Kidney (tissue), 14 donors: ENCODE results near the gene GDNF. TPM values are rescaled to one million over a fixed set of nuclear protein-coding genes. Genes with fewer than 3 reads are reported as not detected.

Experiments
- DNase-seq, 5 donors: peaks; one replicate each; pipeline ENCODE4 v3.0.0-alpha.2; 2013 to 2020
- FAIRE-seq: peaks from 2 replicates; lab custom pipeline; 2012; peaks lifted over from hg19 to GRCh38; lab: Jason Lieb, UNC
- H3K27ac ChIP-seq, 2 donors: one replicate each; pipeline ENCODE4 v1.7.0; 2013; ENCODE audit warnings: low read depth in 2 of 2, low read length in 2 of 2, inconsistent platforms in 1 of 2
- H3K27me3 ChIP-seq: one replicate; pipeline ENCODE4 v1.7.1; 2013; ENCODE audit warnings: low read length, inconsistent platforms; ENCODE audit not compliant: control insufficient read depth, insufficient read depth
- H3K36me3 ChIP-seq, 3 donors: one replicate each; pipeline versions ENCODE4 v1.7.0 to v1.7.1; 2013; ENCODE audit warnings: low read length in 3 of 3, control low read depth in 1 of 3, inconsistent platforms in 1 of 3; ENCODE audit not compliant: insufficient read depth in 3 of 3, control insufficient read depth in 2 of 3
- H3K4me1 ChIP-seq, 3 donors: one replicate each; pipeline versions ENCODE4 v1.7.0 to v1.7.1; 2013; ENCODE audit warnings: low read length in 3 of 3, inconsistent platforms in 1 of 3, low read depth in 1 of 3; ENCODE audit not compliant: control insufficient read depth in 2 of 3, insufficient read depth in 2 of 3
- H3K4me3 ChIP-seq, 3 donors: one replicate each; pipeline versions ENCODE4 v1.7.0 to v1.8.1; 2013; ENCODE audit warnings: low read length in 3 of 3, control low read depth in 1 of 3, inconsistent platforms in 1 of 3
- H3K9ac ChIP-seq, 3 donors: one replicate each; pipeline versions ENCODE4 v1.7.0 to v1.7.1; 2013; ENCODE audit warnings: low read length in 3 of 3, control low read depth in 1 of 3, inconsistent platforms in 1 of 3
- H3K9me3 ChIP-seq, 3 donors: one replicate each; pipeline versions ENCODE4 v1.7.0 to v1.7.1; 2013; ENCODE audit warnings: low read length in 3 of 3, control low read depth in 1 of 3, inconsistent platforms in 1 of 3; ENCODE audit not compliant: control insufficient read depth in 2 of 3, insufficient read depth in 1 of 3
- intact Hi-C: fragments of 100-400 bp; cut with DNase I; formaldehyde crosslinking; loops from one replicate; pipeline ENCODE4 v1.11.1; 2022
- polyA plus RNA-seq: library from polyadenylated mRNA; stranded (reverse); fragments of 350-450 nt; fragmentation: Illumina TruSeq; extraction: RNeasy Lipid Tissue Mini Kit (QIAGEN cat#74804); gene quantifications from one replicate; pipeline ENCODE4 v1.2.3, GENCODE V29; 2014; ENCODE audit warnings: low read depth, low replicate concordance; ENCODE audit not compliant: insufficient read depth
- total RNA-seq: library from RNA; stranded (reverse); fragmentation: NEBNext Ultra II Directional; extraction: Animal tissue kit (Norgen Biotek cat#: 25700); gene quantifications from one replicate; pipeline ENCODE4 v1.2.1, GENCODE V29; 2021
- TF ChIP-seq, protein P1 (sequence below): IDR thresholded peaks from 3 replicates; pipeline ENCODE4 v1.5.1; 2012; ENCODE audit warnings: mild to moderate bottlenecking, moderate library complexity, borderline replicate concordance; ENCODE audit not compliant: insufficient read depth; ENCODE audit errors: extremely low read depth
- donor health status: control.
- donor health status: control.
- donor health status: control.
- donor health status: control.
- donor health status: control.
- donor health status: DM: yes; HTN: yes; CAD: no.
- donor health status: Normal renal cell carcinoma (clear cell type).

Gene GDNF
- total and polyA plus RNA-seq, 2 donors from 2014 or later = 0.34 to 0.88 TPM

DNA sequence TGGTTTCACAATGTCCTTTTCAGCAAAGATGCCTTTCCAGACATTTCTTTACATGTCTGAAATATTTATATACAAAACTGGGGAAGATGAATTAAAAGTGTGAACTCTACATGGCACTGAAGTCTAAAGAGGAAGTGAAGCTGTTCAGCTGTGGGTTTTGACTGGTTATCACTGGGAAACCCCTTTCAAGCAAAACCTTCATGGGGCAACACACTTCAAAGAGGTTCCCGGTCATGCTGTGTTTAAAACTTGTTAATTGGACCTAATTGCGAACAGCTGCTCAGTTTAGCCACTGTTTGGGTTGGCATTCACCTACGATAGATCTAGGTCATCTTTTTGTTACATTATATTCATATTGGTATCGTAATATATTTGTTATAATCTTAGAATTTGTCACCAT lies 20.0 kb upstream of the GDNF start:
- FAIRE-seq = no peak
- Histone ChIP-seq H3K9ac (no peak overlapping the region), H3K4me3 (no peak overlapping the region), H3K27ac (no peak overlapping the region), H3K27me3 (no peaks in the 10 kb centered on the region), H3K36me3 (no peaks in the 10 kb centered on the region), H3K9me3 (peaks cover 0 to 4% (median 0%) of the 10 kb centered on the region in 3 donors), H3K4me1 (no peaks in the 10 kb centered on the region)
- intact Hi-C loops = no loop called here
- TF ChIP-seq, protein P1, sequence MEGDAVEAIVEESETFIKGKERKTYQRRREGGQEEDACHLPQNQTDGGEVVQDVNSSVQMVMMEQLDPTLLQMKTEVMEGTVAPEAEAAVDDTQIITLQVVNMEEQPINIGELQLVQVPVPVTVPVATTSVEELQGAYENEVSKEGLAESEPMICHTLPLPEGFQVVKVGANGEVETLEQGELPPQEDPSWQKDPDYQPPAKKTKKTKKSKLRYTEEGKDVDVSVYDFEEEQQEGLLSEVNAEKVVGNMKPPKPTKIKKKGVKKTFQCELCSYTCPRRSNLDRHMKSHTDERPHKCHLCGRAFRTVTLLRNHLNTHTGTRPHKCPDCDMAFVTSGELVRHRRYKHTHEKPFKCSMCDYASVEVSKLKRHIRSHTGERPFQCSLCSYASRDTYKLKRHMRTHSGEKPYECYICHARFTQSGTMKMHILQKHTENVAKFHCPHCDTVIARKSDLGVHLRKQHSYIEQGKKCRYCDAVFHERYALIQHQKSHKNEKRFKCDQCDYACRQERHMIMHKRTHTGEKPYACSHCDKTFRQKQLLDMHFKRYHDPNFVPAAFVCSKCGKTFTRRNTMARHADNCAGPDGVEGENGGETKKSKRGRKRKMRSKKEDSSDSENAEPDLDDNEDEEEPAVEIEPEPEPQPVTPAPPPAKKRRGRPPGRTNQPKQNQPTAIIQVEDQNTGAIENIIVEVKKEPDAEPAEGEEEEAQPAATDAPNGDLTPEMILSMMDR = no peak
- no peak for DNase-seq

- no peaks in the 10 kb centered on the region for H3K4me1 ChIP-seq
- no peaks in the 10 kb centered on the region for H3K36me3 ChIP-seq
- H3K9ac ChIP-seq = no peak overlapping the region
- FAIRE-seq = no peak
- intact Hi-C loops = no loop called here
- H3K9me3 ChIP-seq = peaks cover 0 to 5% (median 0%) of the 10 kb centered on the region in 3 donors
- TF ChIP-seq, protein P1 = no peak
- H3K27ac ChIP-seq = no peak overlapping the region
- no peaks in the 10 kb centered on the region for H3K27me3 ChIP-seq
- H3K4me3 ChIP-seq = no peak overlapping the region
- no peak for DNase-seq
Measured at GRCh38 chr5:37858250-37858649, 18.4 kb upstream of the GDNF start.

DNA sequence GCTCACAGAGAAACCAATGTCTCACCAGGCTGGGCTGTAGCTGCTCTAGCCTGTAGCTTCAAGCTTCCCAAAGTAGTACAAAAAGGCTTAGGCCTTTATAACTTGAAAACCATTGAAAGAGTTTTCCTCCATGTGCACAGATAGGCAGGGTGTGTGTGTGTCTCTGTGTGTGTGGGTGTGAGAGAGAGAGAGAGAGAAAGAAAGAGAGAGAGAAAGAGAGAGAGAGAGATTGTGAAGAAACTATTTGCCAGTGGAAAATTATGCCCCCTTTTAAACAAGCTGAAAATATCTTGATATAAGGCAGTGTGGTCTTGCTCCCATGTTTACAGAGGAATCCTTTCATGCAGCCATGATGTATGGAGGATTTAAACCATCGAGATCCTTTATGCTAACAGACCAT lies 17.9 kb upstream of the GDNF start:
- peaks cover 0 to 5% (median 0%) of the 10 kb centered on the region in 3 donors for H3K9me3 ChIP-seq
- no peak for DNase-seq
- no peak overlapping the region for H3K9ac ChIP-seq
- no peak overlapping the region for H3K27ac ChIP-seq
- intact Hi-C loops = no loop called here
- TF ChIP-seq, protein P1 = no peak
- no peak overlapping the region for H3K4me3 ChIP-seq
- H3K4me1 ChIP-seq = no peaks in the 10 kb centered on the region
- no peak for FAIRE-seq
- H3K36me3 ChIP-seq = no peaks in the 10 kb centered on the region
- no peaks in the 10 kb centered on the region for H3K27me3 ChIP-seq

- Histone ChIP-seq H3K4me3 (no peak overlapping the region), H3K36me3 (no peaks in the 10 kb centered on the region), H3K9ac (no peak overlapping the region), H3K27me3 (no peaks in the 10 kb centered on the region), H3K9me3 (peaks cover 0 to 5% (median 0%) of the 10 kb centered on the region in 3 donors), H3K27ac (no peak overlapping the region), H3K4me1 (no peaks in the 10 kb centered on the region)
- TF ChIP-seq, protein P1 = no peak
- FAIRE-seq (no peak), DNase-seq (no peak)
- intact Hi-C loops = no loop called here
Measured at GRCh38 chr5:37855438-37855837, 15.6 kb upstream of the GDNF start.
